Mammary epithelial cell (primary cell): ENCODE measurements around the gene CCNT2.

Experiments
- EZH2 ChIP-seq: IDR thresholded peaks from 2 replicates; pipeline ENCODE4 v1.6.1; 2012; ENCODE audit warnings: low read length, inconsistent platforms, borderline replicate concordance
- TF ChIP-seq, protein P1 (sequence below), 2 donors: IDR thresholded peaks in 1 of 2; conservative IDR thresholded peaks in 1 of 2; 2 replicates each; pipeline ENCODE4 v1.5.1; 2011 to 2012; ENCODE audit warnings: inconsistent platforms in 2 of 2, low read length in 2 of 2, mild to moderate bottlenecking in 2 of 2, control low read depth in 1 of 2, low read depth in 1 of 2; ENCODE audit not compliant: insufficient read depth in 1 of 2; ENCODE audit errors: extremely low read depth in 1 of 2

GRCh38 chr2:134917360-134917865 lies 1.2 kb upstream of the CCNT2 start:
- TF ChIP-seq, protein P1, sequence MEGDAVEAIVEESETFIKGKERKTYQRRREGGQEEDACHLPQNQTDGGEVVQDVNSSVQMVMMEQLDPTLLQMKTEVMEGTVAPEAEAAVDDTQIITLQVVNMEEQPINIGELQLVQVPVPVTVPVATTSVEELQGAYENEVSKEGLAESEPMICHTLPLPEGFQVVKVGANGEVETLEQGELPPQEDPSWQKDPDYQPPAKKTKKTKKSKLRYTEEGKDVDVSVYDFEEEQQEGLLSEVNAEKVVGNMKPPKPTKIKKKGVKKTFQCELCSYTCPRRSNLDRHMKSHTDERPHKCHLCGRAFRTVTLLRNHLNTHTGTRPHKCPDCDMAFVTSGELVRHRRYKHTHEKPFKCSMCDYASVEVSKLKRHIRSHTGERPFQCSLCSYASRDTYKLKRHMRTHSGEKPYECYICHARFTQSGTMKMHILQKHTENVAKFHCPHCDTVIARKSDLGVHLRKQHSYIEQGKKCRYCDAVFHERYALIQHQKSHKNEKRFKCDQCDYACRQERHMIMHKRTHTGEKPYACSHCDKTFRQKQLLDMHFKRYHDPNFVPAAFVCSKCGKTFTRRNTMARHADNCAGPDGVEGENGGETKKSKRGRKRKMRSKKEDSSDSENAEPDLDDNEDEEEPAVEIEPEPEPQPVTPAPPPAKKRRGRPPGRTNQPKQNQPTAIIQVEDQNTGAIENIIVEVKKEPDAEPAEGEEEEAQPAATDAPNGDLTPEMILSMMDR (conservative IDR thresholded peaks at IDR 0.05 in 1 of 2, IDR thresholded peaks at IDR 0.05 in 1 of 2; ENCODE audit: extremely low read depth in 1 of 2, insufficient read depth in 1 of 2, low read depth in 1 of 2, low read length in 2 of 2) = no peak
- TF ChIP-seq EZH2 = no peak
